K562 (cell line): Measurements from ENCODE around the gene PPP6R1. TPM values are rescaled to one million over a fixed set of nuclear protein-coding genes. Genes with fewer than 3 reads are reported as not detected.

Experiments
- BCOR ChIP-seq: fragments of 450-650 bp; IDR thresholded peaks from 2 replicates; pipeline ENCODE4 v1.6.1; 2016
- EP400 ChIP-seq: fragments of 450-650 bp; IDR thresholded peaks from 2 replicates; pipeline ENCODE4 v1.6.1; 2017; ENCODE audit warnings: antibody characterized with exemption, mild to moderate bottlenecking, moderate library complexity
- ETS1 ChIP-seq: conservative IDR thresholded peaks from 2 replicates; pipeline ENCODE4 v1.6.1; 2011; ENCODE audit warnings: low read depth, mild to moderate bottlenecking, low read length; ENCODE audit not compliant: control insufficient read depth
- GABPA ChIP-seq: fragments of 200-800 bp; sonication (Bioruptor generic); conservative IDR thresholded peaks from 2 replicates; pipeline ENCODE4 v1.6.1; 2016; ENCODE audit warnings: low read depth, missing genetic modification characterization, missing compliant biosample characterization
- GABPB2 ChIP-seq: fragments of 250-450 bp; sonication (Bioruptor Pico); conservative IDR thresholded peaks from 2 replicates; pipeline ENCODE4 v1.5.1; 2021; ENCODE audit warnings: mild to moderate bottlenecking
- HMG20A ChIP-seq: fragments of 450-650 bp; formaldehyde crosslinking; conservative IDR thresholded peaks from 2 replicates; pipeline ENCODE4 v1.4.0; 2020; ENCODE audit warnings: mild to moderate bottlenecking, mixed read lengths
- HNRNPL ChIP-seq: fragments of 200-400 bp; formaldehyde crosslinking; IDR thresholded peaks from 2 replicates; pipeline ENCODE4 v1.6.1; 2017; ENCODE audit warnings: low read depth, mild to moderate bottlenecking, low read length
- MTA2 ChIP-seq: fragments of 450-650 bp; IDR thresholded peaks from 2 replicates; pipeline ENCODE4 v1.6.1; 2016; ENCODE audit warnings: low read depth
- MYC ChIP-seq, 2 experiments: fragments of 250-450 bp in 1 of 2; sonication (Bioruptor Pico) in 1 of 2; IDR thresholded peaks; 2 replicates each; pipeline versions ENCODE4 v1.5.1 to v1.6.1; 2012 to 2021; ENCODE audit warnings: low read depth in 2 of 2, borderline replicate concordance in 1 of 2, improper control_type of control experiment in 1 of 2, low read length in 1 of 2, mild to moderate bottlenecking in 1 of 2, moderate library complexity in 1 of 2
- NONO ChIP-seq, 2 experiments: fragments of 200-400 bp in 1 of 2; fragments of 450-650 bp in 1 of 2; formaldehyde crosslinking in 1 of 2; IDR thresholded peaks; 2 replicates each; pipeline ENCODE4 v1.6.1; 2017; ENCODE audit warnings: low read depth in 2 of 2, mild to moderate bottlenecking in 2 of 2, moderate library complexity in 2 of 2, low read length in 1 of 2
- PCBP1 ChIP-seq: fragments of 200-400 bp; formaldehyde crosslinking; IDR thresholded peaks from 2 replicates; pipeline ENCODE4 v1.6.1; 2018; ENCODE audit warnings: mild to moderate bottlenecking, low read depth, low read length; ENCODE audit not compliant: poor library complexity, severe bottlenecking
- PHF20 ChIP-seq: fragments of 450-650 bp; IDR thresholded peaks from 2 replicates; pipeline ENCODE4 v1.6.1; 2018; ENCODE audit not compliant: partially characterized antibody
- POLR2AphosphoS5 ChIP-seq: IDR thresholded peaks from 2 replicates; pipeline ENCODE4 v1.6.1; 2011; ENCODE audit warnings: mild to moderate bottlenecking, low read depth, low read length, moderate library complexity; ENCODE audit not compliant: control insufficient read depth, insufficient read depth
- RNF2 ChIP-seq: sonication (generic); IDR thresholded peaks from 2 replicates; pipeline ENCODE4 v1.6.1; 2016
- SIX5 ChIP-seq, 2 experiments: IDR thresholded peaks; 2 replicates each; pipeline ENCODE4 v1.6.1; 2011; ENCODE audit warnings: low read length in 2 of 2, borderline replicate concordance in 1 of 2, low read depth in 1 of 2, mild to moderate bottlenecking in 1 of 2, moderate library complexity in 1 of 2; ENCODE audit not compliant: insufficient read depth in 1 of 2
- SPI1 ChIP-seq: IDR thresholded peaks from 2 replicates; pipeline ENCODE4 v1.6.1; 2011; ENCODE audit warnings: low read depth, low read length, control low read depth, borderline replicate concordance
- TSC22D4 ChIP-seq: fragments of 450-650 bp; IDR thresholded peaks from 2 replicates; pipeline ENCODE4 v1.6.1; 2016; ENCODE audit warnings: missing genetic modification characterization, missing biosample characterization, control low read depth
- ZBTB7A ChIP-seq: IDR thresholded peaks from 2 replicates; pipeline ENCODE4 v1.6.1; 2011; ENCODE audit warnings: low read depth, mild to moderate bottlenecking, low read length, moderate library complexity, borderline replicate concordance; ENCODE audit not compliant: control insufficient read depth
- ZNF175 ChIP-seq: fragments of 200-800 bp; sonication (Bioruptor generic); IDR thresholded peaks from 2 replicates; pipeline ENCODE4 v1.6.1; 2016; ENCODE audit warnings: low read depth, mild to moderate bottlenecking, missing genetic modification characterization, missing compliant biosample characterization
- ZNF197 ChIP-seq: fragments of 200-800 bp; sonication (Bioruptor generic); IDR thresholded peaks from 2 replicates; pipeline ENCODE4 v1.6.1; 2016; ENCODE audit warnings: low read depth, missing genetic modification characterization, missing compliant biosample characterization
- ZNF778 ChIP-seq: fragments of 450-650 bp; formaldehyde crosslinking; IDR thresholded peaks from 2 replicates; pipeline ENCODE4 v1.4.0; 2020; ENCODE audit warnings: mild to moderate bottlenecking, moderate library complexity
- polyA plus RNA-seq, 8 experiments: library from polyadenylated mRNA; depleted of rRNA in 4 of 8; stranded (reverse) in 5 of 8; unstranded in 3 of 8; fragments of >200 nt; fragmentation: Nextera tagmentation in 2 of 8; fragmentation: Illumina TruSeq in 1 of 8; extraction: Ambion mirVana in 2 of 8; extraction: Trizol in 1 of 8; gene quantifications; 2 replicates each; pipeline versions ENCODE4 v1.2.1 to v1.2.3, GENCODE V29; 2011 to 2014; ENCODE audit warnings: inconsistent platforms in 1 of 8, missing spikeins in 1 of 8
- total RNA-seq, 7 experiments: library from RNA; depleted of rRNA in 6 of 7; stranded (reverse); fragments of >200 nt in 6 of 7; fragmentation: Illumina TruSeq in 2 of 7; extraction: Trizol in 2 of 7; gene quantifications; 2 replicates each; pipeline versions ENCODE4 v1.2.1 to v1.2.3, GENCODE V29; 2011 to 2021; ENCODE audit warnings: low replicate concordance in 1 of 7
- TF ChIP-seq, protein P1 (sequence below): IDR thresholded peaks from 2 replicates; pipeline ENCODE4 v1.6.1; 2012; ENCODE audit warnings: low read depth, low read length, improper control_type of control experiment, borderline replicate concordance
- TF ChIP-seq, protein P2 (sequence below): IDR thresholded peaks from 3 replicates; pipeline ENCODE4 v1.6.1; 2011; ENCODE audit warnings: borderline replicate concordance, mild to moderate bottlenecking; ENCODE audit not compliant: insufficient read length, insufficient read depth

Gene PPP6R1
- total and polyA plus RNA-seq, 9 of the 15 experiments (the other 6 are each of a cell fraction or from before 2014, with no cell fraction given): 0.48 to 135 (median 37.2) TPM

GRCh38 chr19:55258828-55259539 is at the start of gene PPP6R1 (continued):
- TF ChIP-seq ETS1 (peak; percentile 53; the same call in 1 of the 2 replicates), HMG20A (CRISPR knock-in tag) (no peak), ZNF778 (no peak), PCBP1 (peak; percentile 87), ZBTB7A (no peak; the same call in 1 of the 2 replicates), MTA2 (peak; percentile 31; the same call in 1 of the 2 replicates), NONO (IDR thresholded peaks at IDR 0.05; ENCODE audit: low read depth in 2 of 2, low read length in 1 of 2) (peak in 1 of 2 experiments; percentile 74; a peak in 1 of 4 replicates), POLR2AphosphoS5 (peak; percentile 89), ZNF175 (no peak), RNF2 (peak; percentile 98), BCOR (peak; percentile 88), ZNF197 (CRISPR knock-in tag) (peak; percentile 28; the same call in 1 of the 2 replicates), SIX5 (IDR thresholded peaks at IDR 0.05; ENCODE audit: borderline replicate concordance in 1 of 2, insufficient read depth in 1 of 2, low read depth in 1 of 2, low read length in 2 of 2) (peak in 1 of 2 experiments; percentile 12; a peak in 1 of 4 replicates), GABPB2 (CRISPR knock-in tag) (no peak), EP400 (peak; percentile 92), SPI1 (peak; percentile 35; the same call in 1 of the 2 replicates), GABPA (peak; percentile 83), MYC (IDR thresholded peaks at IDR 0.05; ENCODE audit: low read depth, low read length) (peak; percentile 89), MYC (CRISPR knock-in tag; IDR thresholded peaks at IDR 0.05; ENCODE audit: borderline replicate concordance, low read depth) (no peak), HNRNPL (peak; percentile 94), PHF20 (peak; percentile 70), TSC22D4 (tag) (no peak)
- TF ChIP-seq, protein P1, sequence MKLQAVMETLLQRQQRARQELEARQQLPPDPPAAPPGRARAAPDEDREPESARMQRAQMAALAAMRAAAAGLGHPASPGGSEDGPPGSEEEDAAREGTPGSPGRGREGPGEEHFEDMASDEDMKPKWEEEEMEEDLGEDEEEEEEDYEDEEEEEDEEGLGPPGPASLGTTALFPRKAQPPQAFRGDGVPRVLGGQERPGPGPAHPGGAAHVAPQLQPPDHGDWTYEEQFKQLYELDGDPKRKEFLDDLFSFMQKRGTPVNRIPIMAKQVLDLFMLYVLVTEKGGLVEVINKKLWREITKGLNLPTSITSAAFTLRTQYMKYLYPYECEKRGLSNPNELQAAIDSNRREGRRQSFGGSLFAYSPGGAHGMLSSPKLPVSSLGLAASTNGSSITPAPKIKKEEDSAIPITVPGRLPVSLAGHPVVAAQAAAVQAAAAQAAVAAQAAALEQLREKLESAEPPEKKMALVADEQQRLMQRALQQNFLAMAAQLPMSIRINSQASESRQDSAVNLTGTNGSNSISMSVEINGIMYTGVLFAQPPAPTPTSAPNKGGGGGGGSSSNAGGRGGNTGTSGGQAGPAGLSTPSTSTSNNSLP: peak; percentile 95; the same call in 1 of the 2 replicates
- TF ChIP-seq, protein P2, sequence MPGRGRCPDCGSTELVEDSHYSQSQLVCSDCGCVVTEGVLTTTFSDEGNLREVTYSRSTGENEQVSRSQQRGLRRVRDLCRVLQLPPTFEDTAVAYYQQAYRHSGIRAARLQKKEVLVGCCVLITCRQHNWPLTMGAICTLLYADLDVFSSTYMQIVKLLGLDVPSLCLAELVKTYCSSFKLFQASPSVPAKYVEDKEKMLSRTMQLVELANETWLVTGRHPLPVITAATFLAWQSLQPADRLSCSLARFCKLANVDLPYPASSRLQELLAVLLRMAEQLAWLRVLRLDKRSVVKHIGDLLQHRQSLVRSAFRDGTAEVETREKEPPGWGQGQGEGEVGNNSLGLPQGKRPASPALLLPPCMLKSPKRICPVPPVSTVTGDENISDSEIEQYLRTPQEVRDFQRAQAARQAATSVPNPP: no peak
